Islet of Langerhans (tissue), 1 donor: Measurements from ENCODE around the gene MKX.
"Not testable (repeated sequence)": the region's sequence is repeated elsewhere in the genome, so short reads cannot be mapped to it uniquely, and the experiment has no call there.

Source experiments
- FAIRE-seq: peaks from one replicate; lab custom pipeline; 2011; peaks lifted over from hg19 to GRCh38; lab: Jason Lieb, UNC

Gene MKX

GRCh38 chr10:27692663-27693062, 53.0 kb downstream of the MKX start:
- no peak for FAIRE-seq

- FAIRE-seq: no peak
These were observed 56.6 kb downstream of the MKX start for GRCh38 chr10:27688991-27689390.

- no peak for FAIRE-seq
These were observed 57.3 kb downstream of the MKX start for GRCh38 chr10:27688276-27688675.

- no peak for FAIRE-seq
These were observed 57.9 kb downstream of the MKX start for GRCh38 chr10:27687743-27688142.

GRCh38 chr10:27687326-27687725, 58.3 kb downstream of the MKX start:
- FAIRE-seq: no peak

- FAIRE-seq: no peak
These were observed 59.9 kb downstream of the MKX start for GRCh38 chr10:27685681-27686080.

- no peak for FAIRE-seq
These were observed 62.4 kb downstream of the MKX start for GRCh38 chr10:27683226-27683625.

GRCh38 chr10:27681795-27682194, 63.8 kb downstream of the MKX start:
- not testable (repeated sequence) for FAIRE-seq

- no peak for FAIRE-seq
These were observed 64.7 kb downstream of the MKX start for GRCh38 chr10:27680691-27681605.

- FAIRE-seq: no peak
These were observed 65.5 kb downstream of the MKX start for GRCh38 chr10:27680006-27680557.

- FAIRE-seq: no peak
These were observed 66.2 kb downstream of the MKX start for GRCh38 chr10:27679369-27679912.

GRCh38 chr10:27678166-27678565, 67.5 kb downstream of the MKX start:
- FAIRE-seq: no peak

- FAIRE-seq: no peak
These were observed 72.6 kb downstream of the MKX start for GRCh38 chr10:27673065-27673464.

- no peak for FAIRE-seq
These were observed 73.8 kb downstream of the MKX start for GRCh38 chr10:27671821-27672220.

GRCh38 chr10:27664461-27664860, 81.2 kb downstream of the MKX start:
- FAIRE-seq: no peak

- no peak for FAIRE-seq
These were observed 82.0 kb downstream of the MKX start for GRCh38 chr10:27663621-27664020.

- no peak for FAIRE-seq
These were observed 83.9 kb downstream of the MKX start for GRCh38 chr10:27661514-27662286.

- no peak for FAIRE-seq
These were observed 84.9 kb downstream of the MKX start for GRCh38 chr10:27660711-27661110.

- no peak for FAIRE-seq
These were observed 85.4 kb downstream of the MKX start for GRCh38 chr10:27660268-27660667.

- FAIRE-seq: no peak
These were observed 85.8 kb downstream of the MKX start for GRCh38 chr10:27659786-27660185.

GRCh38 chr10:27658788-27659187, 86.8 kb downstream of the MKX start:
- FAIRE-seq: no peak

- no peak for FAIRE-seq
These were observed 90.3 kb downstream of the MKX start for GRCh38 chr10:27655296-27655695.

GRCh38 chr10:27654284-27654683, 91.3 kb downstream of the MKX start:
- no peak for FAIRE-seq
